ENCODE results near the gene TBC1D4. TPM values are rescaled to one million over a fixed set of nuclear protein-coding genes. Genes with fewer than 3 reads are reported as not detected.

Gene TBC1D4
- polyA plus RNA-seq, 1 donor from 2014 or later: 3.9 TPM

DNA sequence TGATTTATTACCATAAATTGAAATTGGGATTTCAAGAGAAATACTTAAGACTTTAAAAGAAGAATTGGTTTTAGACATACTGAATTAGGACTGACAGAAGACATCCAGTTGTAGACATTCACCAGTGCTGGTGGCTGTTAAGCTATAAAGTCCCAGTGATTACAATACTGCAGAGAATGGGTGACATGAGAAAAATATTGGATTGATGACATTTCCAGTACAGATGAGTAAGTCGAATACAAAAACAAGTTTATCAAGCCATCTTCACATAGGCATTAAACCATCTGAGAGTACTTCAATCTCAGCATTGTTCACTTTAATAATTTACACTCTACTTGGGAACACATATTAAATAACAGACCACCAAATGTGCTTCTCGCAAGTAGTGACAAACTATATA is 66.8 kb downstream of the TBC1D4 start:
- H3K27ac ChIP-seq (ENCODE audit: low read length): no peak overlapping the region
- no peaks in the 10 kb centered on the region for H3K27me3 ChIP-seq (ENCODE audit: insufficient read depth, low read depth, low read length)
- H3K79me2 ChIP-seq (replicated peaks; ENCODE audit: insufficient read depth, low read length): no peaks in the 10 kb centered on the region
- TF ChIP-seq RAD21 (conservative IDR thresholded peaks at IDR 0.05): no peak
- TF ChIP-seq TAF1 (IDR thresholded peaks at IDR 0.05; ENCODE audit: low read depth): no peak
- no peak for TF ChIP-seq POLR2AphosphoS5 (IDR thresholded peaks at IDR 0.05)
- no peaks in the 10 kb centered on the region for H3K9me3 ChIP-seq (ENCODE audit: low read length)
- H3K4me2 ChIP-seq (ENCODE audit: low read length): no peak overlapping the region
- H3K9ac ChIP-seq (ENCODE audit: low read length): no peak overlapping the region
- H3K36me3 ChIP-seq (ENCODE audit: insufficient read depth, low read length): no peaks in the 10 kb centered on the region
- H4K20me1 ChIP-seq (ENCODE audit: insufficient read depth): no peaks in the 10 kb centered on the region
- no peaks in the 10 kb centered on the region for H3F3A ChIP-seq (ENCODE audit: insufficient read depth, low read length, poor library complexity, severe bottlenecking)
- no peak overlapping the region for H2AFZ ChIP-seq (ENCODE audit: low read depth, low read length)
- H3K4me3 ChIP-seq (ENCODE audit: low read length): no peak overlapping the region
- no peaks in the 10 kb centered on the region for H3K9me2 ChIP-seq (ENCODE audit: insufficient read depth, low read length)

DNA sequence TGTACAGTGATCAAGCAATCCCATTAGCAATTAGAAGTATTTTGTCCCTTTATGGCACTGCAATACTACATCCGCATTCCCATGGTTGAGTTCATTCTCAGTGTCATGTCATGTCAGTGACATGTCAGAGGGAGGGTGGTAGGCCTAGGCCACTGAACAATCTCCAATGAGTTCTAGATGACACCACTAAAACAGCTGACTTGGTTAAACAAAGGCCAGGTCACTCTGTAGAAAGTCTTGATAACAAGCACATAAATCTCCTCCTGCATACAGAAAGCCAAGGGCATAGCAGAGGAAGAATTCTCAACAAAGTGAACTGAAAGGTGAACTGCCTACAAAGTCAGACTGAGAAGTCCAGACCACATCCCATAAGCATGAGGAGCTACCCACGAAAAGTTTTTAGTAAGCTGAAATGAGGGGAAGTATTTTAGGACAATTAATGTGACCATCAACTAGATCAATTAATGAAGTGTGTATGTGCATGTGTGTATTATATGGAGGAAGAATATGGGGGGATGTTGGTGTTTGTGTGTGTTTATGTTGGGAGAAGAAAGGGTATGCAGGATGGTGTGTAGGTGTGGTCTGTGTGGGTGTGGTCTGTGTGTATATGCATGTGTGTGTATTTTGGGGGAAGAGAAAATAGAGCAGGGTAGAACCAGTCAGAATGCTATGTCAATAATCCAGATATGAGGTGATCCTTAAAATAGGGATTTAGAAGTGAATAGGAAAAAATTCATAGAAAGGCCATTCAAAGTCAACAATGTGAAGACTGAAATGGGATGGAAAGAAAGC is 67.7 kb downstream of the TBC1D4 start:
- no peak overlapping the region for H2AFZ ChIP-seq (ENCODE audit: low read depth, low read length)
- TF ChIP-seq, protein P1, sequence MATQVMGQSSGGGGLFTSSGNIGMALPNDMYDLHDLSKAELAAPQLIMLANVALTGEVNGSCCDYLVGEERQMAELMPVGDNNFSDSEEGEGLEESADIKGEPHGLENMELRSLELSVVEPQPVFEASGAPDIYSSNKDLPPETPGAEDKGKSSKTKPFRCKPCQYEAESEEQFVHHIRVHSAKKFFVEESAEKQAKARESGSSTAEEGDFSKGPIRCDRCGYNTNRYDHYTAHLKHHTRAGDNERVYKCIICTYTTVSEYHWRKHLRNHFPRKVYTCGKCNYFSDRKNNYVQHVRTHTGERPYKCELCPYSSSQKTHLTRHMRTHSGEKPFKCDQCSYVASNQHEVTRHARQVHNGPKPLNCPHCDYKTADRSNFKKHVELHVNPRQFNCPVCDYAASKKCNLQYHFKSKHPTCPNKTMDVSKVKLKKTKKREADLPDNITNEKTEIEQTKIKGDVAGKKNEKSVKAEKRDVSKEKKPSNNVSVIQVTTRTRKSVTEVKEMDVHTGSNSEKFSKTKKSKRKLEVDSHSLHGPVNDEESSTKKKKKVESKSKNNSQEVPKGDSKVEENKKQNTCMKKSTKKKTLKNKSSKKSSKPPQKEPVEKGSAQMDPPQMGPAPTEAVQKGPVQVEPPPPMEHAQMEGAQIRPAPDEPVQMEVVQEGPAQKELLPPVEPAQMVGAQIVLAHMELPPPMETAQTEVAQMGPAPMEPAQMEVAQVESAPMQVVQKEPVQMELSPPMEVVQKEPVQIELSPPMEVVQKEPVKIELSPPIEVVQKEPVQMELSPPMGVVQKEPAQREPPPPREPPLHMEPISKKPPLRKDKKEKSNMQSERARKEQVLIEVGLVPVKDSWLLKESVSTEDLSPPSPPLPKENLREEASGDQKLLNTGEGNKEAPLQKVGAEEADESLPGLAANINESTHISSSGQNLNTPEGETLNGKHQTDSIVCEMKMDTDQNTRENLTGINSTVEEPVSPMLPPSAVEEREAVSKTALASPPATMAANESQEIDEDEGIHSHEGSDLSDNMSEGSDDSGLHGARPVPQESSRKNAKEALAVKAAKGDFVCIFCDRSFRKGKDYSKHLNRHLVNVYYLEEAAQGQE (IDR thresholded peaks at IDR 0.05; ENCODE audit: borderline replicate concordance): no peak
- TF ChIP-seq, protein P2, sequence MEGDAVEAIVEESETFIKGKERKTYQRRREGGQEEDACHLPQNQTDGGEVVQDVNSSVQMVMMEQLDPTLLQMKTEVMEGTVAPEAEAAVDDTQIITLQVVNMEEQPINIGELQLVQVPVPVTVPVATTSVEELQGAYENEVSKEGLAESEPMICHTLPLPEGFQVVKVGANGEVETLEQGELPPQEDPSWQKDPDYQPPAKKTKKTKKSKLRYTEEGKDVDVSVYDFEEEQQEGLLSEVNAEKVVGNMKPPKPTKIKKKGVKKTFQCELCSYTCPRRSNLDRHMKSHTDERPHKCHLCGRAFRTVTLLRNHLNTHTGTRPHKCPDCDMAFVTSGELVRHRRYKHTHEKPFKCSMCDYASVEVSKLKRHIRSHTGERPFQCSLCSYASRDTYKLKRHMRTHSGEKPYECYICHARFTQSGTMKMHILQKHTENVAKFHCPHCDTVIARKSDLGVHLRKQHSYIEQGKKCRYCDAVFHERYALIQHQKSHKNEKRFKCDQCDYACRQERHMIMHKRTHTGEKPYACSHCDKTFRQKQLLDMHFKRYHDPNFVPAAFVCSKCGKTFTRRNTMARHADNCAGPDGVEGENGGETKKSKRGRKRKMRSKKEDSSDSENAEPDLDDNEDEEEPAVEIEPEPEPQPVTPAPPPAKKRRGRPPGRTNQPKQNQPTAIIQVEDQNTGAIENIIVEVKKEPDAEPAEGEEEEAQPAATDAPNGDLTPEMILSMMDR (IDR thresholded peaks at IDR 0.05; ENCODE audit: poor library complexity, severe bottlenecking): no peak
- TF ChIP-seq EP300 (conservative IDR thresholded peaks at IDR 0.05; ENCODE audit: poor library complexity, severe bottlenecking): no peak
- no peak for TF ChIP-seq TAF1 (IDR thresholded peaks at IDR 0.05; ENCODE audit: low read depth)
- no peaks in the 10 kb centered on the region for H3K36me3 ChIP-seq (ENCODE audit: insufficient read depth, low read length)
- no peaks in the 10 kb centered on the region for H3K79me2 ChIP-seq (replicated peaks; ENCODE audit: insufficient read depth, low read length)
- no peaks in the 10 kb centered on the region for H4K20me1 ChIP-seq (ENCODE audit: insufficient read depth)
- H3K27ac ChIP-seq (ENCODE audit: low read length): no peak overlapping the region
- no peak overlapping the region for H3K4me3 ChIP-seq (ENCODE audit: low read length)
- no peaks in the 10 kb centered on the region for H3K9me2 ChIP-seq (ENCODE audit: insufficient read depth, low read length)
- no peaks in the 10 kb centered on the region for H3K27me3 ChIP-seq (ENCODE audit: insufficient read depth, low read depth, low read length)
- H3K9me3 ChIP-seq (ENCODE audit: low read length): no peaks in the 10 kb centered on the region
- H3K4me2 ChIP-seq (ENCODE audit: low read length): no peak overlapping the region
- no peak overlapping the region for H3K9ac ChIP-seq (ENCODE audit: low read length)
- no peaks in the 10 kb centered on the region for H3F3A ChIP-seq (ENCODE audit: insufficient read depth, low read length, poor library complexity, severe bottlenecking)

DNA sequence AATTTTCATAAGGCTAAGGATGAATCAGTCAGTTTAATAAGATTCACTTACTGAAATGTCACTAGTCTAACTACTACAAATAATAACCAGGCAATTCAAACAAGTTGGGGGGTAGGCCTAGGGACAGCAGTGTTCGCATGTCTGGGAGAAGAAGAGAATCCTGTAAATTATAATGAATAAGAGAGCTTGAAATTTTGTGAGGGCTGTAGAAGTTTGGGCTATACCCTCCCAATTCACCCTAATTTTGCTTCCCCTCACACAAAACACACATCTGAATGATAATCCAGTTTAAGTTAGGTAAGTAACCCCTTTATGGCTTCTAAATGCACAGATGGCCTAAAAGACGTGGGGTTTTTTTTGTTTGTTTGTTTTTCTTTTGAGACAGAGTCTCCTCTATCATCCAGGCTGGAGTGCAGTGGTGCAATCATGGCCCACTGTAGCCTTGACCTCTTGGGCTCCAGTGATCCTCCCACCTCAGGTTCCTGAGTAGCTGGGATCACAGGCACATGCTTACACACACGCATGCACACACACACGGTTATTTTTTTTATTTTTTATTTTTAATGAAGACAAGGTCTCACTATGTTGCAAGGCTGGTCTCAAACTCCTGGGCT is 69.9 kb downstream of the TBC1D4 start:
- Histone ChIP-seq H3K27me3 (ENCODE audit: insufficient read depth, low read depth, low read length) (no peaks in the 10 kb centered on the region), H3K27ac (ENCODE audit: low read length) (no peak overlapping the region), H3K79me2 (replicated peaks; ENCODE audit: insufficient read depth, low read length) (no peaks in the 10 kb centered on the region), H4K20me1 (ENCODE audit: insufficient read depth) (no peaks in the 10 kb centered on the region), H3K9me2 (ENCODE audit: insufficient read depth, low read length) (no peaks in the 10 kb centered on the region), H3K4me3 (ENCODE audit: low read length) (no peak overlapping the region), H3K4me2 (ENCODE audit: low read length) (no peak overlapping the region), H3K9ac (ENCODE audit: low read length) (no peak overlapping the region), H3K9me3 (ENCODE audit: low read length) (no peaks in the 10 kb centered on the region), H3K36me3 (ENCODE audit: insufficient read depth, low read length) (no peaks in the 10 kb centered on the region), H3F3A (ENCODE audit: insufficient read depth, low read length, poor library complexity, severe bottlenecking) (no peaks in the 10 kb centered on the region), H2AFZ (ENCODE audit: low read depth, low read length) (no peak overlapping the region)
- TF ChIP-seq MXI1 (conservative IDR thresholded peaks at IDR 0.05; ENCODE audit: poor library complexity, severe bottlenecking) (no peak), TAF1 (IDR thresholded peaks at IDR 0.05; ENCODE audit: low read depth) (no peak), EP300 (conservative IDR thresholded peaks at IDR 0.05; ENCODE audit: poor library complexity, severe bottlenecking) (no peak)
